ENCODE data around the gene GJB5.
"Not testable (repeated sequence)": the region's sequence is repeated elsewhere in the genome, so short reads cannot be mapped to it uniquely, and the experiment has no call there.

GJB5 gene

DNA sequence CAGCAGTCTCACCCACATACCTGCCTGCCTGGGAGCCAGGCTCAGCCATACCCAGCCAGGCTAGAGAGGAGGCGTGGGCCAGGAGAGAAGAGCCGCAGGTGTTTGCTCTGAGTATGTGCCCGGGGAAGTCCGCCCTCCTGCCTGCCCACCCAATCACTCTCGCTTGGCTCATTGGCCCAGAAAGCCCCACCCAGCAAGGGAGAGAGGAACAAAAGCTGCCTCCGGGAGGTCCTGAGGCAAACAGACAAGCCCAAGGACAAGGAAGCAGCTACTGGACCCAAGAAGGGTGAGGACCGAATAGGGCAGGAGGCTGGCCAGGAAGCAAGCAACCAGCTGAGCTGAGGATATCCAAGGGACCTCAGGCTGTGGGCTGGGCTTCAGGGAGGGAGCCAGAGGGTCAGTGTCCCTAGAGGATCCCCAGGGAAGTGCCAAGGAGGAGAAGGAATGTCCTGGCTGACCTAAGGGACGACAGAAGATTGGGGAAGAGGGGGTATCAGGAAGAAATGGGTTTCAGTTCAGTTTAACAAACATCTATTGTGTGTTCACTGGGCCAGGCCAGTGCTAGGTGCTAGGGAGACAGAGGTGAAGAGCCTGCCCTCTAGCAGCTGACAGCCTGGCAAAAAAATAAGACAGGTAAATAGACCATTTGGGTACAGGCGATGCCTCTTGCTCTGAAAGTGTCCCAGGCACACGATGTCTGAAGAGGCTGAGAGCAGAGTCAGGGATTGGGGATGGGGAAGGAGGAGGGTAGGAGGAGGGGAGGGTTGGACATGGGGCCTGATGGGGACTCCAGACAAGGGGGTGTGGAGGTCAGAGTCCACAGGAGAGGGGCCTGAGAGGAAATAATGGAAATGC lies 4.9 kb downstream of the GJB5 start, which contains the start of gene GJB4:
Gene GJB4, plus strand, starts transcription at position 238 of the 855 bp plus-strand sequence. CDS start 1,515 bp downstream, outside the sequence.
- Mint-ChIP-seq H3K4me3 (no peak within 1 kb of the TSS), H3K27ac (no peak within 1 kb of the TSS), H3K9me3 (no peaks in the 10 kb centered on the region), H3K4me1 (no peaks in the 10 kb centered on the region), H3K36me3 (no peaks in the 10 kb centered on the region), H3K27me3 (peaks cover 2% of the 10 kb centered on the region)

DNA sequence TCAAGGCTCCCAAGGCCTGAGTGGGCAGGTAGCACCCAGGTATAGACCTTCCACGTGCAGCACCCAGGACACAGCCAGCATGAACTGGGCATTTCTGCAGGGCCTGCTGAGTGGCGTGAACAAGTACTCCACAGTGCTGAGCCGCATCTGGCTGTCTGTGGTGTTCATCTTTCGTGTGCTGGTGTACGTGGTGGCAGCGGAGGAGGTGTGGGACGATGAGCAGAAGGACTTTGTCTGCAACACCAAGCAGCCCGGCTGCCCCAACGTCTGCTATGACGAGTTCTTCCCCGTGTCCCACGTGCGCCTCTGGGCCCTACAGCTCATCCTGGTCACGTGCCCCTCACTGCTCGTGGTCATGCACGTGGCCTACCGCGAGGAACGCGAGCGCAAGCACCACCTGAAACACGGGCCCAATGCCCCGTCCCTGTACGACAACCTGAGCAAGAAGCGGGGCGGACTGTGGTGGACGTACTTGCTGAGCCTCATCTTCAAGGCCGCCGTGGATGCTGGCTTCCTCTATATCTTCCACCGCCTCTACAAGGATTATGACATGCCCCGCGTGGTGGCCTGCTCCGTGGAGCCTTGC lies 6.4 kb downstream of the GJB5 start:
- Mint-ChIP-seq H3K4me3 (no peak overlapping the region), H3K4me1 (no peaks in the 10 kb centered on the region), H3K27ac (no peak overlapping the region), H3K27me3 (peaks cover 2% of the 10 kb centered on the region), H3K9me3 (no peaks in the 10 kb centered on the region), H3K36me3 (no peaks in the 10 kb centered on the region)

DNA sequence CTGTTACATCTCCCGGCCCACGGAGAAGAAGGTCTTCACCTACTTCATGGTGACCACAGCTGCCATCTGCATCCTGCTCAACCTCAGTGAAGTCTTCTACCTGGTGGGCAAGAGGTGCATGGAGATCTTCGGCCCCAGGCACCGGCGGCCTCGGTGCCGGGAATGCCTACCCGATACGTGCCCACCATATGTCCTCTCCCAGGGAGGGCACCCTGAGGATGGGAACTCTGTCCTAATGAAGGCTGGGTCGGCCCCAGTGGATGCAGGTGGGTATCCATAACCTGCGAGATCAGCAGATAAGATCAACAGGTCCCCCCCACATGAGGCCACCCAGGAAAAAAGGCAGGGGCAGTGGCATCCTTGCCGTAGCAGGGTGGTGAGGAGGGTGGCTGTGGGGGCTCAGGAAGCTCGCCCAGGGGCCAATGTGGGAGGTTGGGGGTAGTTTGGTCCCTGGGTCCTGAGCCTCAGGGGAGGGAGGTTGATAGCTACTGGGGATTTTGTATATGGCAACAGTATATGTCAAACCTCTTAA lies 7.0 kb downstream of the GJB5 start:
- Mint-ChIP-seq H3K36me3 (no peaks in the 10 kb centered on the region), H3K27ac (no peak overlapping the region), H3K27me3 (peaks cover 2% of the 10 kb centered on the region), H3K9me3 (no peaks in the 10 kb centered on the region), H3K4me3 (no peak overlapping the region), H3K4me1 (no peaks in the 10 kb centered on the region)

DNA sequence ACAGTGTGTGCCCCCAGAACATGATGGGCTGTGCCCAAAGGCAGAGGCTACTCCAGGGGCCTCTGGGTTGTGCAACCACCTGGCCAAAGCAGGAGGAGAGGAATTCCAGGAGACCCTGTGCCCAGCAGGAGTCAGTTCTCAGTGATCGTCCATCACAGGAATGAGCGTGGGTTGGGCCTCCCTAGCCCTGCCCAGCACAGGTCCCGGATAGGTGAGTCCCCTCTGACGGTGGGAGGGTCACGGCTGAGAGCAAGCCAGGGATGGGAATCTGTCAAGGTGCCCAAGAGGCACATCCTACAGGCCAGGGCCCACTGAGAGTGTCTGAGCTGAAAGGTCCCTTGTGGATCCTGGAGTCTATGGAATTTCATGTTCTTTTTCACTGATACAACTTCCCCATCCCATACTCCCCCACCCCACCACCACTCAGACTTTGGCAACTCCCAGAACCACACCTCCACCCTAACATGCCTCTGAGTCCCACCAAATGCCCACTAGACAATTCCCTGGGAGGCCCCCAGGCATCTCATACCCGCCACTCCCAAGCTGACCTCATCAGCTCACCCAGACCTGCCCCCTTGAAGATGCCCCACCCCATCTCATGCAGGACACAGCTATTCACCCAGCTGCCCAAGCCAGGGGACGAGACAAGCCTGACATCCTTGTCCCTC lies 7.8 kb downstream of the GJB5 start:
- Mint-ChIP-seq H3K4me3 (no peak overlapping the region), H3K27me3 (peaks cover 2% of the 10 kb centered on the region), H3K9me3 (no peaks in the 10 kb centered on the region), H3K36me3 (no peaks in the 10 kb centered on the region), H3K4me1 (no peaks in the 10 kb centered on the region), H3K27ac (no peak overlapping the region)

DNA sequence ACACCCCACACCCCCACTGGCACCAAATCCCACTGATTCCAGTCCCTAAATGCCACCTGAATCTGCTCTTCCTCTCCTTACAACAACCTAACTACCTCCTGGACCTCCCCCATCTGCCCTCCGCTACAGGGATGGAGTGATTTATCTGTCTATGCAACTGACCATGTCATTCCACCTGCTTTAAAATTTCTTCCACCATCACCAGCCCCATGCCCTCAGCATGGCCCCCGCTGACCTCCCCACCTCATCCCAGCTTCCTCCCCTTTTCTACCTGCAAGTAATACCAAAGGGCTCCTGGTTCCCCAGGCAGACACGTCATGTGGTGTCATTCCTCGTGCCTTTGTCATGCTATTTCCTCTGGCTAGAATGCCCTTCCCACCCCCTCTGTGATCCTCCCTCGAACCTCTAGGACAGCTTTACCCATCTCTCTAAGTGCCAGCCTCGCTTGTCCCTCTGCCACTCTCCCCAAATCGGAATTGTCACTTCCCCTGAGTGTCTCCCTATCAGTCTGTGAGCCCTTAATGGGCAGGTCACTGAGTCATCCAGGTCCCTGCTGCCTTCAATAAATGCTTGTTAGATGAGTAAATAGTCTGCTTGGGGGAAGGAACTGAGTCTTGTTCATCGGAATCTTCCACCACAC lies 8.4 kb downstream of the GJB5 start:
- peaks cover 1% of the 10 kb centered on the region for H3K27me3 Mint-ChIP-seq
- no peaks in the 10 kb centered on the region for H3K36me3 Mint-ChIP-seq
- H3K4me3 Mint-ChIP-seq, result no peak overlapping the region
- no peaks in the 10 kb centered on the region for H3K4me1 Mint-ChIP-seq
- H3K27ac Mint-ChIP-seq, result no peak overlapping the region
- H3K9me3 Mint-ChIP-seq, result no peaks in the 10 kb centered on the region

DNA sequence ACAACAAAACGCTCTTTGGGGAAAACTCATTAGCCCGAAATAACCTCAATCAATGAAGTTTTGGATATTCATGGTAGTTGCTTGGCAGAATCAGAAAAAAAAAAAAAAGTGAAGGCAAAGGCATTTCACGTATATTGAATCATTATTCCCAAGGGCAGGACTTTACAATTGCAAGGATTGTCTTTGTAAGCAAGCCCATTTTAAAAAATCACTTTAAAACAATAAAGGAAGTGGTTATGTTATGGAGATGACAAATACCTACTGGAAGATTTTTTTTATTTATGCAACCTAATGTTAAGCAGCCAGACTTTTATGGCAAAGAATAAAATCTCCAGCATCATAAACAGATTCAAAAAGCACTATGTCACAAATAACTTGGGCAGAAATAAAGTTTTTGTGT lies 14.0 kb downstream of the GJB5 start:
- no peak overlapping the region for H3K27ac Mint-ChIP-seq
- H3K4me1 Mint-ChIP-seq, result no peaks in the 10 kb centered on the region
- no peak overlapping the region for H3K4me3 Mint-ChIP-seq
- no peaks in the 10 kb centered on the region for H3K27me3 Mint-ChIP-seq
- H3K9me3 Mint-ChIP-seq, result no peaks in the 10 kb centered on the region
- no peaks in the 10 kb centered on the region for H3K36me3 Mint-ChIP-seq

DNA sequence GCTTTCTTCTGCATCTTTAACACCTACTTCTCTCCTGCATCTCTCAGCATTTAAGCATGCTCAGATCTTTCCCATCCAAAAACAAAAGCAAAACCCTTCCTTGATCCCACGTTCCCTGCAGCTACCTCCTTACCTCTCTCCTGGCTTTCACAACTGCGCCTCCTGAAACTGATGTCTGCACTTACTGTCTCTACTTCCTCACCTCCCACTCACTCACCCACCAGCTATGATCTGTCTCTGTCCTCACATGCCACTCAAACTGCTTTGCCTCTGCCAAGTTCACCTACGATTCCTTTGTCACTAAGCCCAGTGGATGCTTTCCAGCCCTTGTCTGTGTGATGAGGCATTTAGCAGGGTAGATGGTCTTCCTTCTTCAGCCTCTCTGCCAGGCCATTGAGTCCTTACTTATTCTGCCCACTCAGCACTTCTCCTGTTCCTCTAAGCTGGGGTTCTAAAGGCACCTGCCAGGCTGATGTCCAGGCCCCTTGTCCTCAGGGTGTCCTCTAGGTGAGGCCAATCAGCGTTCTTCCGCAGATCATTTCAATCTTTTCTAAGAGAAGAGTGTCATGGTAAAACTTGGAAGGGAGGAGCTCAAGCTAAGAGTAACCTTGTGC lies 16.2 kb downstream of the GJB5 start:
- no peaks in the 10 kb centered on the region for H3K4me1 Mint-ChIP-seq
- no peaks in the 10 kb centered on the region for H3K36me3 Mint-ChIP-seq
- no peaks in the 10 kb centered on the region for H3K27me3 Mint-ChIP-seq
- no peak overlapping the region for H3K27ac Mint-ChIP-seq
- no peaks in the 10 kb centered on the region for H3K9me3 Mint-ChIP-seq
- no peak overlapping the region for H3K4me3 Mint-ChIP-seq

DNA sequence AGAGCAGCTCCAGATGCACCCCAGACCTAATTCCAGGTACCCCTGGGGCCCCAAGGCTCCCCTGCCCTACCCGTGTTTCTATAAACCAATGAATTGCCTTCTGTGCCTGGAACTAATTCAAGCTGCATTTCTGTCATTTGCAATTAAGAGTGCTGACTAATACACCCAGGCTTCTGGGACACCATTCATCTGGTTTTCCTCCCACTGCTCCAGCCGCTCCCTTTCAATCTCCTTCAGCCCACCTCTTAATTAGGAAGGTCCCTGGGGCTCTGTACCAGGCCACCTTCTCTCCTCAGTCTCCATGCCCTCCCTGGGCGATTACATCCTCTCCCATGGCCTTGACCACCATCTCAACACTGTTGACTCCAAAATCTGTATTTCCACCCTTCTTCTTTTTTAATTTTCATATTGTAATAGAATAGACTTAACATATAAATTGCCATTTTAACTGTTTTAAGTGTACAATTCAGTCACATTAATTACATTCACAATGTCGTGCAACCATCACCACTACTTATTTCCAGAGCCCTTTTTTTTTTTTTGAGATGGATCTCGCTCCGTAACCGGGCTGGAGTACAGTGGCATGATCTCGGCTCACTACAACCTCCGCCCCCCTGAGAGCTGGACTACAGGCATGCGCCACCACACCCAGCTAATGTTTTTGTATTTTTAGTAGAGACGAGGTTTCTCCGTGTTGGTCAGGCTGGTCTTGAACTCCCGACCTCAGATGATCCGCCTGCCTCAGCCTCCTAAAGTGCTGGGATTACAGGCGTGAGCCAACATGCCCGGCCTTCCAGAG lies 16.9 kb downstream of the GJB5 start:
- no peaks in the 10 kb centered on the region for H3K4me1 Mint-ChIP-seq

DNA sequence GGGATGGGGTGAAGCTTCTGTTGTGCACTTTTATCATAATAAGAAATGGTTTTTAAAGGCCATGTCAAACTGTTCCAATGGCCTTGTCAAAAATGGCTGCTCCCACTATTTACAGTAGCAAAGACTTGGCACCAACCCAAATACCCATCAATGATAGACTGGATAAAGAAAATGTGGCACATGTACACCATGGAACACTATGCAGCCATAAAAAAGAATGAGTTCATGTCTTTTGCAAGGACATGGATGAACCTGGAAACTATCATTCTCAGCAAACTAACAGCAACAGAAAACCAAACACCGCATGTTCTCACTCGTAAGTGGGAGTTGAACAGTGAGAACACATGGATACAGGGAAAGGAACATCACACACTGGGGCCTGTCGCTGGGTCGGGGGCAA lies 18.3 kb downstream of the GJB5 start:
- not testable (repeated sequence) for H3K36me3 Mint-ChIP-seq, H3K27ac Mint-ChIP-seq, H3K27me3 Mint-ChIP-seq, H3K9me3 Mint-ChIP-seq, H3K4me1 Mint-ChIP-seq, H3K4me3 Mint-ChIP-seq

More for the DNA sequence above, 16.9 kb downstream of the GJB5 start:
- Mint-ChIP-seq H3K27me3 (no peaks in the 10 kb centered on the region), H3K36me3 (no peaks in the 10 kb centered on the region), H3K27ac (no peak overlapping the region), H3K4me3 (no peak overlapping the region), H3K9me3 (no peaks in the 10 kb centered on the region)

DNA sequence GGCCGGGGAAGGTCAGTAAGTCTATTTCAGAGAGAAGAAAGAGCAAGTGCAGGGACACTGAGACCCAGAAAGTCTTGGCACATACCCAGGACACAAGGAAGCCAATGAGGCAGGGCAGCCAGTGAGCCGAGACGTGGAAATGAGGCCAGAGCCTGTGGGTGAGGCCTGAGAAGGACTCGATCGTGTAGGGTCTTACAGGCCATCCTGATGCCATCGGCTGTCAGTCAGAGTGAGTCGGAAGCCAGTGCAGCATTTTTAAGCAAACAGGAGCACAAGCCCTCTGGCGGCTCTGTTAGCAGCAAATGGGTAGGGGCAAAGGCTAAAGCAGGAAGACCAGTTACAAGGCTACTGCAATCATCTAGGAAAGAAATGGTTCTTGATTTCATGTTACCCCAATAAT lies 20.1 kb downstream of the GJB5 start:
- H3K27ac Mint-ChIP-seq, result no peak overlapping the region
- no peaks in the 10 kb centered on the region for H3K4me1 Mint-ChIP-seq
- no peaks in the 10 kb centered on the region for H3K36me3 Mint-ChIP-seq
- no peak overlapping the region for H3K4me3 Mint-ChIP-seq
- peaks cover 14% of the 10 kb centered on the region for H3K27me3 Mint-ChIP-seq
- no peaks in the 10 kb centered on the region for H3K9me3 Mint-ChIP-seq

DNA sequence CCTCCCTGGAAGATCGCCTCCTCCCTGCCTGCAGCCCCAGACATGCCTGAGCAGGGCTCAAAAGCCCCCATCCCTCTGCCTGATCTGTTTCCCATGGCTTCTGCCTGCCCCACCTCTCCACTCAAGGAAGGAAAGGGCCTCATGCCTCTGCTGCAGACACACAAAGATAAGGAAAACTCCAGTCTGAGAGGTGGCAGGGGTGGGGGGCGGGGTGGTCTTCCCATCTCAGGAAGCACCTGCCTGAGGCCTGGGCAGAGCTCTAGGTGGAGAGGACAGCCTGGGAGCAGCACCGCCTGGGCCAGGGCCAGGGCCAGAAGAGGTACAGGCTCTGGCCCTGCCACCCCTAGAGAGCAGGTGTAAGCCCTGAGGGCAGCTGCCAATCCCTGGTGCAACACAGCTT lies 22.1 kb downstream of the GJB5 start:
- no peaks in the 10 kb centered on the region for H3K9me3 Mint-ChIP-seq
- H3K36me3 Mint-ChIP-seq, result no peaks in the 10 kb centered on the region
- H3K4me3 Mint-ChIP-seq, result no peak overlapping the region
- no peak overlapping the region for H3K27ac Mint-ChIP-seq
- peaks cover 3% of the 10 kb centered on the region for H3K4me1 Mint-ChIP-seq
- peaks cover 16% of the 10 kb centered on the region for H3K27me3 Mint-ChIP-seq

DNA sequence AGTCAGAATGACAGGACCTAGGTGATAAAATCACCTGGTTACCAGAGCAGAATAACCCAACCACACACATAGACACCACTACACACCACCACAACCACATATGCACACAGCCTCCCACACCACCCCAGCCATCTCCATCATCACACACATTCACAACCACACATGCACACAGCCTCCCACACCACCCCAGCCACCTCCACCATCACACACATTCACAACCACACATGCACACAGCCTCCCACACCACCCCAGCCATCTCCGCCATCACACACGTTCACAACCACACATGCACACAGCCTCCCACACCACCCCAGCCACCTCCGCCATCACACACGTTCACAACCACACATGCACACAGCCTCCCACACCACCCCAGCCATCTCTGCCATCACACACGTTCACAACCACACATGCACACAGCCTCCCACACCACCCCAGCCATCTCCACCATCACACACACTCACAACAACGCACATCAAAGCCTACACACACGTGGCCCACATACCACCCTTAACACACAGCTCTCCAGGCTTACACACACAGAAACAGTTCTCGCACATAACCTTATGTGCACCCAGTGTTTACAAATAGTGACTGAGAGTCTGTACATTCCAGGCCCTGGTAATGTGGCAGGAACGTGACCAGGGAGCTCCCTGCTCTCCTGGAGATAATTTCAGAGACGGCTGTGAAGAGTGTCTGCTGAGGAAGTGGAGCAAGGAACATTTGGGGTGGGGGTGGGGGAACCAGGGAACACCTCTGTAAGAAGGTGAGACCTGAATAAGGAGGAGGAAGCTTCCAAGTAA lies 22.9 kb downstream of the GJB5 start:
- Mint-ChIP-seq H3K36me3 (no peaks in the 10 kb centered on the region), H3K27ac (no peak overlapping the region), H3K4me1 (peaks cover 3% of the 10 kb centered on the region), H3K27me3 (peaks cover 19% of the 10 kb centered on the region), H3K4me3 (no peak overlapping the region), H3K9me3 (no peaks in the 10 kb centered on the region)

DNA sequence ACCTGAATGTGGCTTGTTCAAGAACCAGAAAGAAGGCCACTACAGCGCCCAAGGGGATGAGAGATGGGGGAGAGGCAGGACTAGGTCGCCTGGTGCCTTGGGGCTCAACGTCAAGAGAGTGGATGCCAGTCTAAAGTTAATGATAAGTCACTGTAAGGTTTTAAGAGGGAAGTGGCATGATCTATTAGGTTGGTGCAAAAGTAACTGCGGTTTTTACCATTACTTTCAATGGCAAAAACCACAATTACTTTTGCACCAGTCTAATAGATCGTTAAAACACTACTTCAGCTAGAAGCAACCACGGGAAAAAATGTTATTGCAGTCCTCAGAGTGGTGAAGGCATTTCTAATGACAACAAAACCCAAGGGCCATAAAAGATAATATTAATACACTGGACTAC lies 23.5 kb downstream of the GJB5 start:
- H3K4me1 Mint-ChIP-seq, result peaks cover 3% of the 10 kb centered on the region
- no peaks in the 10 kb centered on the region for H3K9me3 Mint-ChIP-seq
- H3K36me3 Mint-ChIP-seq, result no peaks in the 10 kb centered on the region
- H3K27ac Mint-ChIP-seq, result no peak overlapping the region
- no peak overlapping the region for H3K4me3 Mint-ChIP-seq
- H3K27me3 Mint-ChIP-seq, result peaks cover 22% of the 10 kb centered on the region

DNA sequence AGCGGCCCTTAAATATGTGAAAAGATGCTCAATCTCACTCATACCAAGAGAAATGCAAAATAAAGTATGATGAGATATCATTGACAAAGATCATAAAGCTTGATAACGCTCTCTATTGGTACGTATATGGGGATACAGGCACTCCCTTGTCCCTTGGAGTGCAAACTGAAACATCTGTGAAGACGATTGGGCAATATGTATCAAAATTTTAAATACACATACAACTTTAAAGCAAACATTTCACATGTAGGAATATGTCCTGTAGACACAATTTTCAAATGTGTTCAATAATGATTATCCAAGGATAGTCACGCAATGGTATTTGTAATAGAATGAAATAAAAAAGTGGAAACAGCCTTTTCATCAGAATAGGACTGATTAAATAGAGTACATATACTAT lies 24.2 kb downstream of the GJB5 start:
- Mint-ChIP-seq H3K27ac (no peak overlapping the region), H3K27me3 (peaks cover 22% of the 10 kb centered on the region), H3K4me3 (no peak overlapping the region)

More for the DNA sequence above, 24.2 kb downstream of the GJB5 start:
- Mint-ChIP-seq H3K36me3 (no peaks in the 10 kb centered on the region), H3K4me1 (peaks cover 3% of the 10 kb centered on the region), H3K9me3 (no peaks in the 10 kb centered on the region)

Data from activated naive CD4-positive, alpha-beta T cell treated with anti-CD3 and anti-CD28 coated beads, Interleukin-2, amount 50 U/mL, for 24 hours (primary cell).